ENCODE results near the gene CDH4.

- no peak for TF ChIP-seq POLR2AphosphoS5 (IDR thresholded peaks at IDR 0.05; ENCODE audit: low read depth, low read length)
- no peak for TF ChIP-seq REST (IDR thresholded peaks at IDR 0.05; ENCODE audit: insufficient read depth in 1 of 2, low read depth in 2 of 2, low read length in 2 of 2)
These were observed 47.9 kb upstream of the CDH4 start for GRCh38 chr20:61204206-61204605.

Data from PFSK-1 (cell line).